LNCaP clone FGC (cell line): ENCODE measurements around the gene USP10.

Experiments
- DNase-seq: peaks from one replicate; pipeline ENCODE4 v3.0.0-alpha.2; 2011; ENCODE audit warnings: low read depth
- H3K4me3 ChIP-seq: 2 replicates; pipeline ENCODE4 v1.5.1; 2011; ENCODE audit warnings: mild to moderate bottlenecking, low read depth, low read length, control low read depth
- CTCF ChIP-seq: IDR thresholded peaks from 2 replicates; pipeline ENCODE4 v1.5.1; 2012; ENCODE audit warnings: mild to moderate bottlenecking; ENCODE audit not compliant: control insufficient read depth, insufficient read depth; ENCODE audit errors: extremely low read depth

USP10 gene

GRCh38 chr16:84825896-84826557 lies 126.2 kb downstream of the USP10 start:
- no peak for TF ChIP-seq CTCF
- H3K4me3 ChIP-seq: no peak overlapping the region
- no peak for DNase-seq

DNA sequence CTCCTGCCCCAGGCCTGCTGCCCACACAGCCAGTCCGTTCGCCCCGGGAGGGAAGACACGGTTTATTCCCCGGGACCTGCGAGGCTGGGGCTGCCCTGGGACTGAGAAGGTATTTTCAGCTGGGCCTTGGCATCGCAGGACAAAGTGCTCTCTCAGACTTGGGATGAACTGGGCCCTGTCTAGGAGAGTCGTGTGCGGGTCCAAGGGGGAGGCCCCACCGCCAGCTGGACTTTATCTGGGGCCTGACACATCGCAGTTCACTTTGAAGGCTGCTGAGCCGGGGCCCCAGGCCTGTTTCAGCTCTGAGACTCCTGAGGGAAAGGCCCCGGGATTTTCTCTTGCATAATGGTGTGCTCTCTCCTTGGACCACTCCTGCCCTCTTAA lies 126.8 kb downstream of the USP10 start:
- no peak overlapping the region for H3K4me3 ChIP-seq
- no peak for TF ChIP-seq CTCF
- DNase-seq: no peak

GRCh38 chr16:84827131-84827574 lies 127.4 kb downstream of the USP10 start:
- no peak overlapping the region for H3K4me3 ChIP-seq
- DNase-seq: no peak
- no peak for TF ChIP-seq CTCF

DNA sequence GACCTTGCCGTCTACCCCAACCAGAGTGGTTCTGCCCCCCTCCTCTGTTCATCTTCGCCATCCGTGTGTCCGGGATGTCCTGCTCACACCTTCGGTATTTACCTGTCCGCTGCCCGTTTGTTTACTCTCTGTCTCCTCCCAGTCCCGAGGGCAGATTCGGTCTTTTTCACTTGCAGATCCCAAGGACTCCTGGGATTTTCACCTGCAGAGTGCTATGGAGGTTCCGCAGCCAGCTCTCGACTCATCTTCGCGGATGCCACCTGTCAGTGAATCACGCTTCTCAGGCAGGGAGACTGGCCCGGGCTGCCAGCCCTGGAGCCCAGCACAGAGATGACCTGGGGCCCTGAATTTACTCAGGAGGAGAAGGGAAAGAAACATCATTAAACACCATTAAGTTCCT lies 128.1 kb downstream of the USP10 start:
- H3K4me3 ChIP-seq: no peak overlapping the region
- no peak for DNase-seq
- TF ChIP-seq CTCF: no peak

GRCh38 chr16:84828322-84828721 lies 128.5 kb downstream of the USP10 start:
- no peak overlapping the region for H3K4me3 ChIP-seq
- no peak for TF ChIP-seq CTCF
- DNase-seq: no peak
